Transverse colon (tissue), 4 donors: Measurements from ENCODE around the gene IGSF3. TPM values are rescaled to one million over a fixed set of nuclear protein-coding genes. Genes with fewer than 3 reads are reported as not detected.
"Not testable (repeated sequence)": the region's sequence is repeated elsewhere in the genome, so short reads cannot be mapped to it uniquely, and the experiment has no call there.

Experiments used
- DNase-seq: peaks from one replicate; pipeline ENCODE4 v3.0.0-alpha.2; 2019
- H3K27ac ChIP-seq, 4 donors: fragments of 200-600 bp; sonication (generic); 2 replicates each; pipeline ENCODE4 v1.5.1; 2016 to 2018; ENCODE audit warnings: inconsistent platforms in 4 of 4
- H3K27me3 ChIP-seq: fragments of 200-600 bp; sonication (generic); 2 replicates; pipeline ENCODE4 v1.5.1; 2017; ENCODE audit warnings: inconsistent platforms
- H3K36me3 ChIP-seq, 4 donors: fragments of 200-600 bp; sonication (generic); 2 replicates each; pipeline ENCODE4 v1.5.1; 2017 to 2019; ENCODE audit warnings: inconsistent platforms in 4 of 4
- H3K4me1 ChIP-seq, 4 donors: fragments of 200-600 bp; sonication (generic); 2 replicates each; pipeline ENCODE4 v1.5.1; 2017 to 2020; ENCODE audit warnings: inconsistent platforms in 4 of 4
- H3K4me3 ChIP-seq, 4 donors: fragments of 200-600 bp; sonication (generic); 1 replicate in 1 of 4; 2 replicates in 3 of 4; pipeline versions ENCODE4 v1.5.1 to v1.6.1; 2017 to 2019; ENCODE audit warnings: inconsistent platforms in 4 of 4
- H3K9me3 ChIP-seq, 2 donors: fragments of 200-600 bp; sonication (generic); 2 replicates each; pipeline ENCODE4 v1.5.1; 2017 to 2019; ENCODE audit warnings: inconsistent platforms in 2 of 2
- CTCF ChIP-seq, 5 experiments: fragments of 200-600 bp in 3 of 5; fragments of 450-650 bp in 2 of 5; sonication (generic) in 3 of 5; IDR thresholded peaks; 1 replicate in 2 of 5; 2 replicates in 3 of 5; pipeline ENCODE4 v1.5.1; 2016 to 2017; ENCODE audit warnings: antibody characterized with exemption in 5 of 5, inconsistent platforms in 3 of 5, mild to moderate bottlenecking in 2 of 5, moderate library complexity in 1 of 5
- EP300 ChIP-seq: sonication (generic); formaldehyde crosslinking; IDR thresholded peaks from one replicate; pipeline ENCODE4 v1.6.1; 2017; ENCODE audit warnings: antibody characterized with exemption, low read depth
- POLR2A ChIP-seq: fragments of 450-650 bp; IDR thresholded peaks from one replicate; pipeline ENCODE4 v1.6.1; 2016; ENCODE audit warnings: antibody characterized with exemption, mild to moderate bottlenecking, moderate library complexity
- POLR2AphosphoS5 ChIP-seq, 3 donors: sonication (generic); formaldehyde crosslinking; IDR thresholded peaks; one replicate each; pipeline ENCODE4 v1.6.1; 2016; ENCODE audit warnings: antibody characterized with exemption in 3 of 3
- WGBS, 2 donors: methylation state at CpG; one replicate each; pipeline ENCODE4 v1.1.5; 2018; ENCODE audit warnings: low coverage in 1 of 2; 5-methylcytosine and 5-hydroxymethylcytosine counted together
- in situ Hi-C, 4 donors: fragments of 200-750 bp; cut with MboI; loops; one replicate each; pipeline versions ENCODE4 v1.15.0 to v1.15.1; 2017; ENCODE audit warnings: low sequenced_read_pairs in 3 of 4, low pct_ligation_motif_present in 1 of 4, low pct_unique_long_range_greater_than_20kb in 1 of 4
- intact Hi-C: fragments of 100-400 bp; cut with DNase I; formaldehyde crosslinking; loops from one replicate; pipeline ENCODE4 v1.15.1; 2023; ENCODE audit warnings: low total_unique reads
- total RNA-seq, 4 donors: library from RNA; depleted of rRNA; stranded (reverse); fragments of >200 nt; gene quantifications; one replicate each; pipeline ENCODE4 v1.1.0, GENCODE V29; 2016

Gene IGSF3
- total RNA-seq, 4 donors from 2014 or later: 36.7 to 75.8 (median 56.9) TPM

DNA sequence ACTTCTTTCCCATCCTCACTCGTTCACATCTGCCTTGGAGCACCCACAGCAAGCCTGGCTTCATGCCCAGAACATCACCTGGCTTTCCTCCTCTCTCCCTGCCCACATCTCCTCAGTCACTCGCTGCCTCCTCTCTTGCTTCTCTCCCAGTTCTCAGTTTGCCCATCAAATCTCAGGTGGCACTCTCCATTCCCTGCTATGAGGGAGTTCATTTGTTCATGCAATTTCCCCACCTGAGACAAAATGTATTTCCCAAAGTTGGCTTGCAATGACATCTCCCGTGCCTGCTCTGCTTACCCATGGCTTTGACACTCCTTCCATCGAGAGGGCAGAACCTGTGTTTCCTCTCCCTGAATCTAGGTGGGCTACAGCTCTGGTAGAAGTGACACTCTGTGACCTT is 33.1 kb downstream of the IGSF3 start:
- WGBS, 2 donors: 72 to 74% methylated on average over 2 to 4 of the region's 4 CpGs
- H3K9me3 ChIP-seq, H3K4me3 ChIP-seq, DNase-seq, H3K4me1 ChIP-seq, H3K27ac ChIP-seq, H3K36me3 ChIP-seq, in situ Hi-C loops, H3K27me3 ChIP-seq, intact Hi-C loops: not testable (repeated sequence)

- H3K27ac ChIP-seq, in situ Hi-C loops, H3K4me1 ChIP-seq, DNase-seq, H3K9me3 ChIP-seq, H3K4me3 ChIP-seq, H3K27me3 ChIP-seq, intact Hi-C loops, H3K36me3 ChIP-seq: not testable (repeated sequence)
- WGBS, 2 donors: 40 to 64% methylated on average over 4 to 10 of the region's 10 CpGs
Observed at GRCh38 chr1:116631996-116632925, 35.3 kb downstream of the IGSF3 start.

DNA sequence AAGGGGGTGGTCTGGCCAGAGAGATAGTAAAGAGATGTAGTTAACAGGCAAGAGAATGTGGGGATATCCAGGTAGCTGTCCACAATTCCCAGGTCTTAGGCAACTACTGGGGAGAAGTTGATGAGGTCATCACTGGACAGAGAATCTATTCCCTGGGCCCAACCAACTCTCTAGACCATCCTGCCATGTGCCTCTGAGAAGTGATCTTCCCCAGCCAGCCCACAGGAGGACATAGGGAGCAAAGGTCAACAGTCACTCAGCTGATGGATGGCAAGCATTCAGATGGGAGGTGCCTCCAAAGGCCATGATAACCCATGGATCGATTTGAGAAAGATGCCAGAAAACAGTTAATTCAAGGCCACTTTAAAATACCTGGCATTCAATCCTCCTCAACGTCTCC is 36.0 kb downstream of the IGSF3 start:
- 65% methylated on average over 2 of the region's 2 CpGs; no CpG with 5 or more reads in 1 of the 2 donors for WGBS, 2 donors
- H3K27me3 ChIP-seq, H3K9me3 ChIP-seq, H3K4me3 ChIP-seq, in situ Hi-C loops, H3K27ac ChIP-seq, H3K4me1 ChIP-seq, DNase-seq, H3K36me3 ChIP-seq, intact Hi-C loops: not testable (repeated sequence)

- H3K4me1 ChIP-seq, H3K36me3 ChIP-seq, H3K4me3 ChIP-seq, DNase-seq, H3K9me3 ChIP-seq, intact Hi-C loops, in situ Hi-C loops, H3K27ac ChIP-seq, H3K27me3 ChIP-seq: not testable (repeated sequence)
- WGBS, 2 donors: 71% methylated on average over 2 of the region's 2 CpGs; no CpG with 5 or more reads in 1 of the 2 donors
Observed at GRCh38 chr1:116630057-116630456, 37.5 kb downstream of the IGSF3 start.

DNA sequence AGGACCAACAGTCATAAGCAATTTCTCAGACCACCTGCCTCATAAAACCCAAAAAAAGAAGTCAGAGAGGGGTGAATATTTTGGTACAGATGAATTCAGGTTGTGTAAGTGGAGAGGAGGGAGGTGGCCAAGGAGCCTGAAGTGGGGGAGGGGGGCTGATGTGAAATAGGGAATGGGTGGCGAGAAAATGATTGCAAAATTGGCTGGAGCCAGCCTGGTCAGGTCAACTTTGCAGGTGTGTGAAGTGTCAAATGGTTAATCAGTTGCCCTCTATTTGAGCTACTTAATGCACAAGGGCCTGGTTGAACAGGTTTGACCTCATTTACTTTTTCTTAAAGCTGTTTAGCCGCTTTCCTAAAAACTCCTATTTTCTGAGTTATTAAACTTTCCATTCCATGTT is 38.1 kb downstream of the IGSF3 start:
- not testable (repeated sequence) for H3K27ac ChIP-seq

GRCh38 chr1:116628448-116628847 is 39.1 kb downstream of the IGSF3 start:
- Histone ChIP-seq H3K9me3 (no peaks in the 10 kb centered on the region), H3K36me3 (no peaks in the 10 kb centered on the region), H3K27ac (no peak overlapping the region), H3K4me1 (peaks cover 0 to 4% (median 0%) of the 10 kb centered on the region in 4 donors), H3K27me3 (no peaks in the 10 kb centered on the region), H3K4me3 (no peak overlapping the region)
- intact Hi-C loops (no loop called here), in situ Hi-C loops (no loop called here)
- WGBS, 2 donors: 67 to 71% methylated on average over 1 to 4 of the region's 4 CpGs
- no peak for DNase-seq
- no peak for TF ChIP-seq CTCF (IDR thresholded peaks at IDR 0.05)
- TF ChIP-seq EP300: no peak
- TF ChIP-seq POLR2AphosphoS5 (IDR thresholded peaks at IDR 0.05): no peak
- no peak for TF ChIP-seq POLR2A

More for the DNA sequence above, 38.1 kb downstream of the IGSF3 start:
- DNase-seq, H3K9me3 ChIP-seq, intact Hi-C loops, H3K27me3 ChIP-seq, H3K36me3 ChIP-seq, H3K4me1 ChIP-seq, H3K4me3 ChIP-seq, in situ Hi-C loops: not testable (repeated sequence)
- WGBS, 2 donors: 83 to 98% methylated on average over 2 of the region's 2 CpGs

DNA sequence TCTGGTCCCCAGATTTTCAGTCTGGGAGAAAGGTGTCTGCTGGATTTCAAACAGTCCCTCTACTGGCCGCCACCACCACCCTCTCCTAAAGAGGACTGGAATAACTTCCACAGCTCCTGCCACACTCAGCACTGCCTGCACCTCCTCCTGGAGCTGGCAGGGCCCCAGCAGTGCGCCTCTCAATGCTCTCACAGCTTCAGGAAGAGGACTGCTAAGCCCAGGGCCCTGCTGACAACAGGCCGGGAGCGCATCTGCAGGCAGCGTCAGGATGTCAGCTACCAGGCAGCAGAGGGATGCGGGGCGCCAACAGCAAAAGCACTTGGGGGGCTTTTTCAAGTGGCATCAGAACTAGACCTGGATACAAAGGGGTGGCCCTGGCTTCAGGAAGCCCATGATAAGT is 40.2 kb downstream of the IGSF3 start:
- in situ Hi-C loops, H3K27ac ChIP-seq, DNase-seq, H3K9me3 ChIP-seq, H3K36me3 ChIP-seq, H3K27me3 ChIP-seq, intact Hi-C loops, H3K4me1 ChIP-seq, H3K4me3 ChIP-seq: not testable (repeated sequence)
- 94% methylated on average over 7 of the region's 7 CpGs; no CpG with 5 or more reads in 1 of the 2 donors for WGBS, 2 donors

DNA sequence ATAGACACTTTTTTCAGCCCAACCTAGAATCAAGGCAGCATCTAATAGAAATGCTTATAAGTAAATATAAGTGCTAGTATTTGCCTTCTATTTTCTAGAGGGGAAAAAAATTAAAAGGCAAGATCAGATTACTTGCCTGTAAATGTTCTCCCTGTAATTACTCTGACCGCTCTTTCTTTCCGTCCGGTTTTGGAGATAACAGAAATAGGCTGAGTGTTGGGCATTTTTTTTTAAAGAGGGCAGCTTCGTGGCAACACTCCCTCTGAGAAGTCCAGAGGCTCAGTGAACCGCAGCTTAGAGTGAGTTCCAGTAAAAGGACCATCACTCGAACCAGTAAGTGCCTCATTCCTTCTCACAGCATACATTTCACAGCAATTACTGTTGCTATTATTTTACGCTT is 40.6 kb downstream of the IGSF3 start:
- H3K4me1 ChIP-seq, in situ Hi-C loops, H3K36me3 ChIP-seq, intact Hi-C loops, H3K27me3 ChIP-seq, H3K9me3 ChIP-seq, DNase-seq, H3K27ac ChIP-seq, H3K4me3 ChIP-seq: not testable (repeated sequence)
- 88 to 89% methylated on average over 7 of the region's 7 CpGs for WGBS, 2 donors

GRCh38 chr1:116625155-116625554 is 42.4 kb downstream of the IGSF3 start:
- intact Hi-C loops, DNase-seq, in situ Hi-C loops: not testable (repeated sequence)

More at GRCh38 chr1:116625155-116625554, 42.4 kb downstream of the IGSF3 start:
- not testable (repeated sequence) for H3K27ac ChIP-seq, H3K36me3 ChIP-seq, H3K9me3 ChIP-seq, H3K27me3 ChIP-seq, H3K4me1 ChIP-seq, H3K4me3 ChIP-seq
- WGBS, 2 donors: 69 to 85% methylated on average over 5 of the region's 5 CpGs
